ENCODE results near the gene FANCC. TPM values are rescaled to one million over a fixed set of nuclear protein-coding genes. Genes with fewer than 3 reads are reported as not detected.

Gene FANCC
- total and polyA plus RNA-seq, 2 of the 13 experiments (the other 11 are each of a cell fraction or from before 2014, with no cell fraction given) = 7.4 to 8.6 TPM

- TF ChIP-seq SMAD1 (CRISPR knock-in tag; IDR thresholded peaks at IDR 0.05; ENCODE audit: borderline replicate concordance, low read depth) (no peak), PRDM15 (CRISPR knock-in tag; IDR thresholded peaks at IDR 0.05) (0 out of 2 replicates have a peak, but pooled peaks have one; percentile 63)
- no TSS peak for BruUV-seq (replicated peaks)
- no peaks in the 10 kb centered on the region for H3K9me3 ChIP-seq (ENCODE audit: low read length)
- peaks cover 35% of the 10 kb centered on the region for H3K79me2 ChIP-seq (ENCODE audit: insufficient read depth, low read length)
- no peak overlapping the region for H3K4me2 ChIP-seq (ENCODE audit: low read depth, low read length)
- DNase-seq (ENCODE audit: low spot score) = no peak
- intact Hi-C loops (cut with micrococcal nuclease; ENCODE audit: unreplicated experiment) (no loop called here), in situ Hi-C loops (cut with HindIII; ENCODE audit: extremely low pct_ligation_motif_present, low pct_unique_long_range_greater_than_20kb) (no loop called here)
- no peaks in the 10 kb centered on the region for H3K27me3 ChIP-seq (ENCODE audit: control insufficient read depth in 1 of 2, insufficient read depth in 2 of 2, low read length in 2 of 2)
- POLR2A ChIA-PET = interaction anchor here (1.6 kb wide), 1 partner anchor 9 kb away, joined by 3 read pairs; no protein-coding TSS in a partner anchor
- H3K9ac ChIP-seq (ENCODE audit: insufficient read depth, low read depth, low read length) = no peak overlapping the region
- H3K27ac ChIP-seq (ENCODE audit: extremely low read length, insufficient read depth, low read length) = no peak overlapping the region
- no peak overlapping the region for H2AFZ ChIP-seq (ENCODE audit: low read length)
- H3K4me1 ChIP-seq (ENCODE audit: insufficient read depth, low read length) = peaks cover 36% of the 10 kb centered on the region
- no peaks in the 10 kb centered on the region for H4K20me1 ChIP-seq (ENCODE audit: insufficient read depth, low read length)
- peaks cover 0 to 2% of the 10 kb centered on the region in 2 experiments; a peak in 1 of 5 replicates for H3K36me3 ChIP-seq (replicated peaks in 1 of 2; ENCODE audit: control insufficient read depth in 1 of 2, insufficient read depth in 2 of 2, low read length in 2 of 2)
- H3K4me3 ChIP-seq (replicated peaks in 1 of 3; ENCODE audit: insufficient read depth in 1 of 3, low read depth in 2 of 3, low read length in 3 of 3) = no peak overlapping the region
- ATAC-seq = no peak; the same call in 2 of the 3 replicates
- FAIRE-seq = no peak
- CTCF ChIA-PET (ENCODE audit: low intra/inter-chr PET ratio, low total read pairs) = no interaction called here
Observed at GRCh38 chr9:95307538-95307937, 10.0 kb downstream of the FANCC start.

DNA sequence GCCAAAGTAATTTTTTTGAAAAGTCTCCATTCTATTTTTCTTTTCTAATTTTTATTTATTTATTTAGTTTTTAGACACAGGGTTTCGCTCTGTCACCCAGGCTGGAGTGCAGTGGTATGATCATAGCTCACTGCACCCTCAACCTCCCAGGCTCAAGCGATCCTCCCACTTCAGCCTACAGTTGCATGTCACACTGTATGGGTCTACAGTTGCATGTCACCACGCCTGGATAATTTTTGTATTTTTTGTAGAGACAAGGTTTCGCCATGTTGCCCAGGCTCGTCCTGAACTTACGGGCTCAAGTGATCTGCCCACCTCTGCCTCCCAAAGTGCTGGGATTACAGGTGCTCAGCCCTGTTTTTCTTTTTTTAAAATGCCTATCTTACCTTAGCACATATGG is 10.7 kb downstream of the FANCC start:
- peaks cover 32% of the 10 kb centered on the region for H3K79me2 ChIP-seq (ENCODE audit: insufficient read depth, low read length)
- no peak for FAIRE-seq
- in situ Hi-C loops (cut with HindIII; ENCODE audit: extremely low pct_ligation_motif_present, low pct_unique_long_range_greater_than_20kb) (no loop called here), intact Hi-C loops (cut with micrococcal nuclease; ENCODE audit: unreplicated experiment) (no loop called here)
- no peak overlapping the region for H3K4me3 ChIP-seq (replicated peaks in 1 of 3; ENCODE audit: insufficient read depth in 1 of 3, low read depth in 2 of 3, low read length in 3 of 3)
- H3K27ac ChIP-seq (ENCODE audit: extremely low read length, insufficient read depth, low read length) = no peak overlapping the region
- WGBS (ENCODE audit: low lambda C conversion rate) = 97% methylated on average over 6 of the region's 6 CpGs
- CTCF ChIA-PET (ENCODE audit: low intra/inter-chr PET ratio, low total read pairs) = no interaction called here
- no peak overlapping the region for H3K4me2 ChIP-seq (ENCODE audit: low read depth, low read length)
- POLR2A ChIA-PET = no interaction called here
- H3K36me3 ChIP-seq (replicated peaks in 1 of 2; ENCODE audit: control insufficient read depth in 1 of 2, insufficient read depth in 2 of 2, low read length in 2 of 2) = peaks cover 0 to 2% of the 10 kb centered on the region in 2 experiments; a peak in 1 of 5 replicates
- no peak overlapping the region for H2AFZ ChIP-seq (ENCODE audit: low read length)
- no peak for DNase-seq (ENCODE audit: low spot score)
- H3K27me3 ChIP-seq (ENCODE audit: control insufficient read depth in 1 of 2, insufficient read depth in 2 of 2, low read length in 2 of 2) = no peaks in the 10 kb centered on the region
- H3K4me1 ChIP-seq (ENCODE audit: insufficient read depth, low read length) = peaks cover 29% of the 10 kb centered on the region
- no peak overlapping the region for H3K9ac ChIP-seq (ENCODE audit: insufficient read depth, low read depth, low read length)
- BruUV-seq (replicated peaks) = no TSS peak
- no peaks in the 10 kb centered on the region for H3K9me3 ChIP-seq (ENCODE audit: low read length)
- no peak for ATAC-seq
- no peaks in the 10 kb centered on the region for H4K20me1 ChIP-seq (ENCODE audit: insufficient read depth, low read length)
- no peak for TF ChIP-seq RFX1 (IDR thresholded peaks at IDR 0.05)
- TF ChIP-seq NCOA1 (CRISPR knock-in tag; IDR thresholded peaks at IDR 0.05) = no peak
- TF ChIP-seq KDM5A (IDR thresholded peaks at IDR 0.05; ENCODE audit: borderline replicate concordance, low read length) = no peak
- TF ChIP-seq ZNF629 (CRISPR knock-in tag; conservative IDR thresholded peaks at IDR 0.05) = no peak
- TF ChIP-seq SCMH1 (CRISPR knock-in tag; IDR thresholded peaks at IDR 0.05; ENCODE audit: borderline replicate concordance) = no peak
- no peak for TF ChIP-seq CHCHD3 (CRISPR knock-in tag; IDR thresholded peaks at IDR 0.05)
- TF ChIP-seq PHF20 (CRISPR knock-in tag; IDR thresholded peaks at IDR 0.05) = no peak
- TF ChIP-seq ISX (CRISPR knock-in tag; conservative IDR thresholded peaks at IDR 0.05) = no peak
- no peak for TF ChIP-seq GMEB1 (CRISPR knock-in tag; IDR thresholded peaks at IDR 0.05; ENCODE audit: borderline replicate concordance)
- TF ChIP-seq ZNF563 (CRISPR knock-in tag; IDR thresholded peaks at IDR 0.05) = no peak
- no peak for TF ChIP-seq ZNF674 (CRISPR knock-in tag; IDR thresholded peaks at IDR 0.05; ENCODE audit: low read depth)
- TF ChIP-seq SMAD3 (CRISPR knock-in tag; IDR thresholded peaks at IDR 0.05) = no peak
- no peak for TF ChIP-seq ZNF562 (CRISPR knock-in tag; IDR thresholded peaks at IDR 0.05; ENCODE audit: borderline replicate concordance)
